ACC112 (cell line): ENCODE measurements around the gene KCNQ1OT1.

ENCODE experiments used
- H2AFZ ChIP-seq: fragments of 200-600 bp; sonication (generic); one replicate; pipeline ENCODE4 v1.6.0; 2017; ENCODE audit warnings: antibody characterized with exemption, low read length; ENCODE audit not compliant: unreplicated experiment
- H3K27ac ChIP-seq: fragments of 200-600 bp; sonication (generic); 2 replicates; pipeline ENCODE4 v1.5.1; 2014; ENCODE audit warnings: low read depth, mild to moderate bottlenecking, antibody characterized with exemption, low read length, moderate library complexity
- H3K27me3 ChIP-seq: fragments of 200-600 bp; sonication (generic); 2 replicates; pipeline ENCODE4 v1.6.1; 2014; ENCODE audit warnings: mild to moderate bottlenecking, antibody characterized with exemption, low read length, moderate library complexity, mixed read lengths; ENCODE audit not compliant: insufficient read depth
- H3K36me3 ChIP-seq: fragments of 200-600 bp; sonication (generic); 2 replicates; pipeline ENCODE4 v1.6.1; 2016; ENCODE audit warnings: mild to moderate bottlenecking, antibody characterized with exemption, low read length, moderate library complexity, mixed read lengths; ENCODE audit not compliant: insufficient read depth
- H3K4me1 ChIP-seq: fragments of 200-600 bp; sonication (generic); one replicate; pipeline ENCODE4 v1.6.1; 2016; ENCODE audit warnings: low read length, mixed read lengths; ENCODE audit not compliant: insufficient read depth, unreplicated experiment, control insufficient read depth
- H3K4me3 ChIP-seq: fragments of 200-600 bp; sonication (generic); 2 replicates; pipeline ENCODE4 v1.5.1; 2014; ENCODE audit warnings: mild to moderate bottlenecking, low read depth, low read length
- H3K79me2 ChIP-seq: fragments of 200-600 bp; sonication (generic); one replicate; pipeline ENCODE4 v1.6.0; 2016; ENCODE audit warnings: low read length; ENCODE audit not compliant: control insufficient read depth, unreplicated experiment, insufficient read depth

Gene KCNQ1OT1

GRCh38 chr11:2572491-2573239, 127.1 kb downstream of the KCNQ1OT1 start:
- H3K4me1 ChIP-seq, result no peaks in the 10 kb centered on the region
- no peaks in the 10 kb centered on the region for H3K36me3 ChIP-seq
- no peak overlapping the region for H3K27ac ChIP-seq
- H3K79me2 ChIP-seq, result no peaks in the 10 kb centered on the region
- no peak overlapping the region for H3K4me3 ChIP-seq
- no peak overlapping the region for H2AFZ ChIP-seq
- no peaks in the 10 kb centered on the region for H3K27me3 ChIP-seq

DNA sequence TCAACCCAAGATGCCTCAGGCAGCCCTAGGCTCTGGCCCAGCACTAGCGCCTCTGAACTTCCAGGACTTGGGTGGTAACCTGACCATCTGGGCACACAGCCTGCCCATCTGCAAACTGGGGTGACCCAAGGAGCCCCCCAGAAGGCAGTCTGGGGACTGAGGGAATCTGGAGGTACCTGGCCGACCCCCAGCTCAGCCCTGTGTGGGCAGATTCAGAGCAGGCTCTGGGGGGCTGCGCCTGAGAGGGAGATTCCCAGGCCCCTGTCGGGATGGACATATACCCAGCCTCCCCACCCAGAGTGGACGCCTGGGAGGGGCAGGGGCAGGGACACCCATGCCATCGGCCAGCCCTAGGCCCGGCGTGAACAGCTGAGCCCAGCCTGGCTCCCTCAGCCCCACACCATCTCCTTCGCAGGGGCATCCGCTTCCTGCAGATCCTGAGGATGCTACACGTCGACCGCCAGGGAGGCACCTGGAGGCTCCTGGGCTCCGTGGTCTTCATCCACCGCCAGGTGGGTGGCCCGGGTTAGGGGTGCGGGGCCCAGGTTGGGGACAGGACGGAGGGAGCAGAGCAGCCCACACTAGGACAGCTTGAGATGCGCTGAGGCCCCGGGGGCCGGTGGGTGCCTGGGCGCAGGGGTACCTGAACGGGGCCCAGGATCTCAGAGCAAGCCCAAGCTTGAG, 128.1 kb downstream of the KCNQ1OT1 start:
- Histone ChIP-seq H2AFZ (no peak overlapping the region), H3K27me3 (no peaks in the 10 kb centered on the region), H3K36me3 (no peaks in the 10 kb centered on the region), H3K4me3 (no peak overlapping the region), H3K79me2 (no peaks in the 10 kb centered on the region), H3K4me1 (no peaks in the 10 kb centered on the region), H3K27ac (no peak overlapping the region)

- Histone ChIP-seq H3K36me3 (no peaks in the 10 kb centered on the region), H2AFZ (no peak overlapping the region), H3K27ac (no peak overlapping the region), H3K79me2 (no peaks in the 10 kb centered on the region), H3K27me3 (no peaks in the 10 kb centered on the region), H3K4me3 (no peak overlapping the region), H3K4me1 (no peaks in the 10 kb centered on the region)
Observed at GRCh38 chr11:2570841-2571597, 128.8 kb downstream of the KCNQ1OT1 start.

DNA sequence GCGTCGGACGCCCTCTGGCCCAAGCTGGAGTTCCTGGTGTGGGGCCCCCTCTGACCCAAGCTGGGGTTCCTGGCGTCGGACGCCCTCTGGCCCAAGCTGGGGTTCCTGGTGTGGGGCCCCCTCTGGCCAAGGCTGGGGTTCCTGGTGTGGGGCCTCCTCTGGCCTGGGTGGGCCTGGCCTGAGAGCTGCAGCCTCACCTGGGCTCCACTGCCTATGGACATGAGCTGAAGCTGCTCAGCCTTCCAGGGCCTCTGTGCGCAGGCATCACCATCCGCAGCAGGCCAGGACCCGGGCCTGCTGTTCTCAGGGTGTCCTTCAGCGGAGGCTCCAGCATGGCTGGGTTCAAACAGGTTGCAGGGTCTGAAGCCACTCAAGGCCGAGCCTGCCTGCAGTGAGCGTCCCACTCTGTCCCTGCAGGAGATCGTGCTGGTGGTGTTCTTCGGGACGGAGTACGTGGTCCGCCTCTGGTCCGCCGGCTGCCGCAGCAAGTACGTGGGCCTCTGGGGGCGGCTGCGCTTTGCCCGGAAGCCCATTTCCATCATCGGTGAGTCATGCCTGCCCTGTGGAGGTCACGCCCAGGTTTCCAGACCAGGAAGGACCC, 129.5 kb downstream of the KCNQ1OT1 start:
- Histone ChIP-seq H3K27ac (no peak overlapping the region), H3K79me2 (no peaks in the 10 kb centered on the region)

DNA sequence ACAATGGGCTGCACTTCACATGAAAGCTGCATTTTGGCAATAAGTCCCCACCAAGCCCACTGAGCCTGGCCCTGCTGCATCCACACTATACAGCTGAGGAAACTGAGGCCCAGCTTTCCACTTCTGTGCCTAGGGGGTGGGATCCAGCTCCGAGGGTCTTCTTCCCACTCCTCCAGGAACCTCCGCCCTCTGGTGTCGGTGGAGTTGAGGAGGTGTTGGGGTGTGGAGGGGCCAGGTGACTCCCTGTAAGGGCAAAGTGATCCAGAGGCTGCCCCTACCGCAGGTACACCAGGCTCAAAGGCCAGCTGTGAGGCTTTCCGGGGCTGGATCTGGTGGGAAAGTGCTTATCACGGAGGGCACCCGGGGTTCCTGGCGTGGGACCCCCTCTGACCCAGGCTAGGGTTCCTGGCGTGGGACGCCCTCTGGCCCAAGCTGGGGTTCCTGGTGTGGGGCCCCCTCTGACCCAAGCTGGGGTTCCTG, 130.0 kb downstream of the KCNQ1OT1 start:
- no peaks in the 10 kb centered on the region for H3K36me3 ChIP-seq
- H3K79me2 ChIP-seq, result no peaks in the 10 kb centered on the region
- no peak overlapping the region for H3K27ac ChIP-seq
- H2AFZ ChIP-seq, result no peak overlapping the region
- H3K4me3 ChIP-seq, result no peak overlapping the region
- H3K27me3 ChIP-seq, result no peaks in the 10 kb centered on the region
- H3K4me1 ChIP-seq, result no peaks in the 10 kb centered on the region

More for the DNA sequence above, 129.5 kb downstream of the KCNQ1OT1 start:
- no peaks in the 10 kb centered on the region for H3K36me3 ChIP-seq
- no peaks in the 10 kb centered on the region for H3K4me1 ChIP-seq
- H3K27me3 ChIP-seq, result no peaks in the 10 kb centered on the region
- H3K4me3 ChIP-seq, result no peak overlapping the region
- no peak overlapping the region for H2AFZ ChIP-seq

DNA sequence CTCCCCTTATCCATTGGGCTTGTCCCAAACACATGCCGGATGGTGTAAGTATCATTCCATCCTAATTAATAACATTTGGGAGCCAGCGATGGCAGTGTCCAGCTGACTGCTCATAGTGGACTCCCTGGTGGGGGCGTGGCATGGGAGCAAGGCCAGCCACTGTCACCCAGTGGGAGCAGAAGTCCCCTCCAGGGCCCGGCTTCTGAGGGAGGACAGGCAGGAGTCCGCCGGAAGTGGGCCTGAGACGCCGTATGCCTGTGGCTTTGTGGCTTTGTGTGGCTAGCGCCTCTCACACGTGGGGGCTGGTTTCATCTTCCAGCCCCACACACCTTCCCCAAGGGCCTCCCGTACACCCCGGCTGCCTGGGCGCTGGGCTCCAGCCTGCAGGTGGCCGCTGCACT, 130.5 kb downstream of the KCNQ1OT1 start:
- Histone ChIP-seq H3K4me3 (no peak overlapping the region), H3K27me3 (no peaks in the 10 kb centered on the region), H3K36me3 (no peaks in the 10 kb centered on the region), H3K4me1 (no peaks in the 10 kb centered on the region), H3K27ac (no peak overlapping the region), H3K79me2 (no peaks in the 10 kb centered on the region), H2AFZ (no peak overlapping the region)

DNA sequence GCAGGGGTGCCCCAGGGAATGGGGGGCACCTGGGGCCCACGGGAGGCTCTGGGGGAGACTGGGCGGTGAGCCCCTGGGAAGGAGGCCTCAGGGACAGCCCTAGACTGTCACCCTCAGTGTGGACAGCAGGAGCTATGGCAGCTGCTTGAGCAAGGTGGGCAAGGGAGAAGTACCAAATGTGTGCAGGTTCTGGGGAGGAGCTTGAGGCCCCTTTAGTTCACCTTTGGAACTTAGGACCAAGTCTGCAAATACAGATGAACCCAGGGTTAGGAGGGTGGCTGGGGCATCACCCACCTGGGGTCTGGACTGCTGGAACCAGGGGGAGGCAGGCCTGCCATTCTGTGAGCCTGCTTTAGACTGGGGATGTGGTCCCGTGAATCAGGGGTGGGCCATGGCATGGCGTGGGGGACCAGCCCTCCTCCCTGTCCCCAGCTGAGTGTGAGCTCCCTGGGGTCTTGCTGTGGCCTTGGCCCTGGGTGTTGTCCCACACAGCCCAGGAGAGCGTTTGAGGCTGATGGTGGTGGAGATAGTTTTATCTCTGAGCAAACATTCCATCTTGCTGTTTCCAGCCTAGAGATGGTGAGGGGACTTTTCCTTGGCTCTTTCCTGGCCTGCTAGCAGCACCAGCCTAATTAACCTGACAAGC, 132.6 kb downstream of the KCNQ1OT1 start:
- no peaks in the 10 kb centered on the region for H3K4me1 ChIP-seq
- no peak overlapping the region for H3K4me3 ChIP-seq
- H2AFZ ChIP-seq, result no peak overlapping the region
- H3K36me3 ChIP-seq, result no peaks in the 10 kb centered on the region
- no peaks in the 10 kb centered on the region for H3K27me3 ChIP-seq
- H3K27ac ChIP-seq, result no peak overlapping the region
- H3K79me2 ChIP-seq, result no peaks in the 10 kb centered on the region

- Histone ChIP-seq H3K27ac (no peak overlapping the region), H2AFZ (no peak overlapping the region), H3K4me3 (no peak overlapping the region), H3K27me3 (no peaks in the 10 kb centered on the region), H3K79me2 (no peaks in the 10 kb centered on the region), H3K36me3 (no peaks in the 10 kb centered on the region), H3K4me1 (no peaks in the 10 kb centered on the region)
Observed at GRCh38 chr11:2566223-2567025, 133.4 kb downstream of the KCNQ1OT1 start.

GRCh38 chr11:2565447-2566222, 134.2 kb downstream of the KCNQ1OT1 start:
- Histone ChIP-seq H3K4me1 (no peaks in the 10 kb centered on the region), H3K79me2 (no peaks in the 10 kb centered on the region), H3K27me3 (no peaks in the 10 kb centered on the region), H3K4me3 (no peak overlapping the region), H3K36me3 (no peaks in the 10 kb centered on the region), H2AFZ (no peak overlapping the region), H3K27ac (no peak overlapping the region)
